Keratinocyte (primary cell): Measurements from ENCODE around the gene ZNF316. TPM values are rescaled to one million over a fixed set of nuclear protein-coding genes. Genes with fewer than 3 reads are reported as not detected.

Experiments
- DNase-seq: peaks from one replicate; pipeline ENCODE4 v3.0.0-alpha.2; 2011; ENCODE audit warnings: low read depth, missing footprints, low spot score
- FAIRE-seq: peaks from 2 replicates; lab custom pipeline; 2011; peaks lifted over from hg19 to GRCh38; lab: Jason Lieb, UNC
- H2AFZ ChIP-seq: 2 replicates; pipeline ENCODE4 v1.6.0; 2012; ENCODE audit warnings: low read length, control low read depth, inconsistent platforms; ENCODE audit not compliant: control insufficient read depth
- H3K27ac ChIP-seq: 2 replicates; pipeline ENCODE4 v1.5.1; 2011; ENCODE audit warnings: low read length; ENCODE audit not compliant: control insufficient read depth, insufficient read depth
- H3K27me3 ChIP-seq: 3 replicates; pipeline ENCODE4 v1.6.0; 2011; ENCODE audit warnings: low read length; ENCODE audit not compliant: control insufficient read depth, insufficient read depth; ENCODE audit errors: extremely low read depth
- H3K36me3 ChIP-seq, 2 experiments: 2 replicates in 1 of 2; 3 replicates in 1 of 2; pipeline ENCODE4 v1.5.1; 2011; ENCODE audit warnings: low read length in 2 of 2, mild to moderate bottlenecking in 1 of 2; ENCODE audit not compliant: control insufficient read depth in 2 of 2, insufficient read depth in 2 of 2; ENCODE audit errors: extremely low read depth in 1 of 2
- H3K4me1 ChIP-seq: 3 replicates; pipeline ENCODE4 v1.5.1; 2011; ENCODE audit warnings: low read length; ENCODE audit not compliant: control insufficient read depth, insufficient read depth; ENCODE audit errors: extremely low read depth
- H3K4me2 ChIP-seq: 3 replicates; pipeline ENCODE4 v1.6.0; 2011; ENCODE audit warnings: low read depth, low read length; ENCODE audit not compliant: control insufficient read depth, insufficient read depth; ENCODE audit errors: extremely low read depth
- H3K4me3 ChIP-seq, 3 experiments: fragments of 200-600 bp in 1 of 3; sonication (generic) in 1 of 3; 2 replicates in 2 of 3; 3 replicates in 1 of 3; pipeline ENCODE4 v1.5.1; 2011 to 2016; ENCODE audit warnings: low read length in 3 of 3, mild to moderate bottlenecking in 3 of 3, control low read depth in 2 of 3, inconsistent platforms in 1 of 3, low read depth in 1 of 3, mixed read lengths in 1 of 3, mixed run types in 1 of 3, moderate library complexity in 1 of 3; ENCODE audit not compliant: control insufficient read depth in 2 of 3, insufficient read depth in 2 of 3; ENCODE audit errors: extremely low read depth in 1 of 3
- H3K79me2 ChIP-seq: 2 replicates; pipeline ENCODE4 v1.6.0; 2012; ENCODE audit warnings: low read length; ENCODE audit not compliant: control insufficient read depth, insufficient read depth
- H3K9ac ChIP-seq: 3 replicates; pipeline ENCODE4 v1.6.0; 2011; ENCODE audit warnings: low read length; ENCODE audit not compliant: control insufficient read depth, insufficient read depth; ENCODE audit errors: extremely low read depth
- H3K9me1 ChIP-seq: 3 replicates; pipeline ENCODE4 v1.6.0; 2011; ENCODE audit warnings: low read length; ENCODE audit not compliant: control insufficient read depth, insufficient read depth; ENCODE audit errors: extremely low read depth
- H3K9me3 ChIP-seq: 2 replicates; pipeline ENCODE4 v1.5.1; 2012; ENCODE audit warnings: low read depth, low read length; ENCODE audit not compliant: control insufficient read depth
- H4K20me1 ChIP-seq: 3 replicates; pipeline ENCODE4 v1.6.0; 2011; ENCODE audit warnings: low read length; ENCODE audit not compliant: control insufficient read depth, insufficient read depth; ENCODE audit errors: extremely low read depth
- EZH2 ChIP-seq: IDR thresholded peaks from one replicate; pipeline ENCODE4 v1.6.1; 2012; ENCODE audit warnings: inconsistent platforms, mild to moderate bottlenecking, low read length, moderate library complexity
- dilution Hi-C: fragments of 300-500 bp; cut with MboI; formaldehyde crosslinking; loops from one replicate; pipeline ENCODE4 v1.7.0; 2020; ENCODE audit warnings: low sequenced_read_pairs; ENCODE audit not compliant: extremely low pct_ligation_motif_present
- polyA plus RNA-seq, 5 experiments: library from polyadenylated mRNA; depleted of rRNA in 3 of 5; stranded (reverse) in 3 of 5; stranded (forward) in 1 of 5; unstranded in 1 of 5; fragments of >200 nt; gene quantifications; 1 replicate in 1 of 5; 2 replicates in 3 of 5; 3 replicates in 1 of 5; pipeline versions ENCODE4 v1.2.1 to v1.2.3, GENCODE V29; 2011 to 2012; ENCODE audit warnings: missing spikeins in 2 of 5, low read depth in 1 of 5, low replicate concordance in 1 of 5
- TF ChIP-seq, protein P1 (sequence below), 3 experiments: IDR thresholded peaks in 1 of 3; conservative IDR thresholded peaks in 1 of 3; optimal IDR thresholded peaks in 1 of 3; 2 replicates in 2 of 3; 3 replicates in 1 of 3; pipeline versions ENCODE3 to v1.5.1; 2011; ENCODE audit warnings: low read length in 3 of 3, mild to moderate bottlenecking in 3 of 3, moderate library complexity in 2 of 3, control low read depth in 1 of 3, inconsistent platforms in 1 of 3; ENCODE audit not compliant: insufficient read depth in 2 of 3; ENCODE audit errors: extremely low read depth in 1 of 3

The ZNF316 gene
- polyA plus RNA-seq, 1 donor (not counting 4 experiments of a cell fraction or from before 2014, with no cell fraction given), result 5.1 TPM

DNA sequence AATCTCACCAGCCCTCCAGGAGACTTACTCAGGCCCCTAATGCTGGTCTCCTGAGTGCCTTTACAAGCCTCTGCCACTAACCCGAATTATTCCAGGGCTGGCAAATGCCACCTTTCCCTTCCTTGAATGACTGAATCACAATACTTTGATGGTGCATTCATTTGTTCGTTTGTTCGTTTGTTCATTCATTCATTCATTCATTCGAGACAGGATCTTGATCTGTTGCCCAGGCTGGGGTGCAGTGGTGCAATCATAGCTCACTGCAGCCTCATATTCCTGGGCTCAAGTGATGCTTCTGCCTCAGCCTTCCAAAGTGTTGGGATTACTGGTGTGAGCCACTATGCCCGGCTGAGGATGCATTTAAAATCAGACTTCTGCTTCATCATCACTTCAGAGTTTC lies 63.7 kb downstream of the ZNF316 start:
- no peak overlapping the region for H3K4me2 ChIP-seq
- no peaks in the 10 kb centered on the region for H4K20me1 ChIP-seq
- DNase-seq (no peak), FAIRE-seq (no peak)
- H3K9me3 ChIP-seq, result peaks cover 30% of the 10 kb centered on the region
- H3K4me3 ChIP-seq, result no peak overlapping the region
- no peak for TF ChIP-seq EZH2
- TF ChIP-seq, protein P1, sequence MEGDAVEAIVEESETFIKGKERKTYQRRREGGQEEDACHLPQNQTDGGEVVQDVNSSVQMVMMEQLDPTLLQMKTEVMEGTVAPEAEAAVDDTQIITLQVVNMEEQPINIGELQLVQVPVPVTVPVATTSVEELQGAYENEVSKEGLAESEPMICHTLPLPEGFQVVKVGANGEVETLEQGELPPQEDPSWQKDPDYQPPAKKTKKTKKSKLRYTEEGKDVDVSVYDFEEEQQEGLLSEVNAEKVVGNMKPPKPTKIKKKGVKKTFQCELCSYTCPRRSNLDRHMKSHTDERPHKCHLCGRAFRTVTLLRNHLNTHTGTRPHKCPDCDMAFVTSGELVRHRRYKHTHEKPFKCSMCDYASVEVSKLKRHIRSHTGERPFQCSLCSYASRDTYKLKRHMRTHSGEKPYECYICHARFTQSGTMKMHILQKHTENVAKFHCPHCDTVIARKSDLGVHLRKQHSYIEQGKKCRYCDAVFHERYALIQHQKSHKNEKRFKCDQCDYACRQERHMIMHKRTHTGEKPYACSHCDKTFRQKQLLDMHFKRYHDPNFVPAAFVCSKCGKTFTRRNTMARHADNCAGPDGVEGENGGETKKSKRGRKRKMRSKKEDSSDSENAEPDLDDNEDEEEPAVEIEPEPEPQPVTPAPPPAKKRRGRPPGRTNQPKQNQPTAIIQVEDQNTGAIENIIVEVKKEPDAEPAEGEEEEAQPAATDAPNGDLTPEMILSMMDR (optimal IDR thresholded peaks at IDR 0.05 in 1 of 3, IDR thresholded peaks at IDR 0.05 in 1 of 3, conservative IDR thresholded peaks at IDR 0.05 in 1 of 3; ENCODE audit: extremely low read depth in 1 of 3, insufficient read depth in 2 of 3, low read length in 3 of 3), result no peak
- H3K79me2 ChIP-seq, result peaks cover 69% of the 10 kb centered on the region
- no peak overlapping the region for H3K27ac ChIP-seq
- peaks cover 7% of the 10 kb centered on the region for H3K4me1 ChIP-seq
- no peak overlapping the region for H2AFZ ChIP-seq
- H3K36me3 ChIP-seq, result peaks cover 39 to 64% of the 10 kb centered on the region in 2 experiments
- no peaks in the 10 kb centered on the region for H3K27me3 ChIP-seq
- no peak overlapping the region for H3K9ac ChIP-seq
- dilution Hi-C loops, result no loop called here
- H3K9me1 ChIP-seq, result no peaks in the 10 kb centered on the region

DNA sequence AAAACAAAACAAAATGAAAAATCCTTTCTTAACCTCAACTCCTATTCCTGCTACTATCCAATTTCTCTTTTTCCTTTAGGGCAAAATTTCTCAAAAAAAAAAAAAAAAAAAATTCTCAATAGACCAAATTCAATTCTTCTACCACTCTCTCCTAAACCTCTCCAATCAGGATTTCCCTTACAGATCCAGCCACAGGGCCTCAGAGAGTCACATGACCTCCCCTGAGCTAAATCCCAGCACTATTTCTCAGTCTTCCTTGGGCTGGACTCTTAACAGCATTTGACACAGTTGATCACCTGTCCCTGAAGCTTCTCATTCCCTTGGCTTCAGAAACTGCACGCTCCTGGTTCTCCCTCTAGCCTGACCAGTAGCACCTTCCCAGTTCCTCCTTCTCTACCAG lies 64.7 kb downstream of the ZNF316 start:
- H3K27me3 ChIP-seq, result no peaks in the 10 kb centered on the region
- no peak for DNase-seq
- H3K36me3 ChIP-seq, result peaks cover 31 to 54% of the 10 kb centered on the region in 2 experiments
- H3K79me2 ChIP-seq, result peaks cover 79% of the 10 kb centered on the region
- peaks cover 25% of the 10 kb centered on the region for H3K9me3 ChIP-seq
- no peak overlapping the region for H2AFZ ChIP-seq
- H4K20me1 ChIP-seq, result no peaks in the 10 kb centered on the region
- H3K9ac ChIP-seq, result no peak overlapping the region
- no peak overlapping the region for H3K4me3 ChIP-seq
- H3K4me2 ChIP-seq, result no peak overlapping the region
- dilution Hi-C loops, result no loop called here
- TF ChIP-seq EZH2, result no peak
- TF ChIP-seq, protein P1 (optimal IDR thresholded peaks at IDR 0.05 in 1 of 3, IDR thresholded peaks at IDR 0.05 in 1 of 3, conservative IDR thresholded peaks at IDR 0.05 in 1 of 3; ENCODE audit: extremely low read depth in 1 of 3, insufficient read depth in 2 of 3, low read length in 3 of 3), result no peak
- no peaks in the 10 kb centered on the region for H3K9me1 ChIP-seq
- no peak overlapping the region for H3K27ac ChIP-seq
- H3K4me1 ChIP-seq, result peaks cover 7% of the 10 kb centered on the region
- FAIRE-seq, result no peak

Other genes starting within 250 kb of the ZNF316 start
- 15.5 to 29.7 TPM (median 20.8 TPM) in 3 replicates for gene DAGLB, start 189.4 kb upstream of the ZNF316 start, polyA plus RNA-seq
- 89.2 to 154 TPM (median 145 TPM) in 3 replicates for gene KDELR2, start 153.2 kb upstream of the ZNF316 start, polyA plus RNA-seq
- gene GRID2IP, start 85.9 kb upstream of the ZNF316 start, polyA plus RNA-seq, result 0.01 to 0.04 TPM (median 0.03 TPM) in 3 replicates
- 50.7 to 66.1 TPM (median 60.6 TPM) in 3 replicates for gene ZDHHC4, start 59.9 kb upstream of the ZNF316 start, polyA plus RNA-seq
- 11.9 to 22.5 TPM (median 12.1 TPM) in 3 replicates for gene INTS15, start 47.3 kb upstream of the ZNF316 start, polyA plus RNA-seq
- 0.02 to 0.03 TPM (median 0.03 TPM) in 3 replicates for gene ZNF853, start 21.7 kb upstream of the ZNF316 start, polyA plus RNA-seq
- 7.6 to 12.5 TPM (median 12.3 TPM) in 3 replicates for gene ZNF12, start 69.6 kb downstream of the ZNF316 start, polyA plus RNA-seq
- gene RSPH10B2, start 116.8 kb downstream of the ZNF316 start, polyA plus RNA-seq, result 0.01 to 0.03 TPM in 2 of 3 replicates, not detected in the other
- gene CCZ1B, start 189.0 kb downstream of the ZNF316 start, polyA plus RNA-seq, result 24.3 to 42.7 TPM (median 27.8 TPM) in 3 replicates